C4-2B (cell line): Measurements from ENCODE around the gene EXD3.

Source experiments
- H3K27ac ChIP-seq: fragments of 450-650 bp; 2 replicates; pipeline ENCODE4 v1.5.1; 2017
- CTCF ChIP-seq: fragments of 450-650 bp; conservative IDR thresholded peaks from 2 replicates; pipeline ENCODE4 v1.5.1; 2017; ENCODE audit warnings: mild to moderate bottlenecking
- ZFX ChIP-seq: fragments of 450-650 bp; IDR thresholded peaks from 2 replicates; pipeline ENCODE4 v1.6.1; 2017

Gene EXD3

GRCh38 chr9:137295849-137296669, 126.9 kb downstream of the EXD3 start:
- peak overlapping the region; percentile 36 for H3K27ac ChIP-seq
- TF ChIP-seq ZFX: no peak
- TF ChIP-seq CTCF: no peak

GRCh38 chr9:137295238-137295811, 127.6 kb downstream of the EXD3 start:
- H3K27ac ChIP-seq: peak overlapping the region; percentile 13; the same call in 1 of the 2 replicates
- TF ChIP-seq ZFX: no peak
- peak; percentile 97 for TF ChIP-seq CTCF

GRCh38 chr9:137294681-137295237, 128.2 kb downstream of the EXD3 start:
- TF ChIP-seq CTCF (no peak), ZFX (no peak)
- H3K27ac ChIP-seq: peak overlapping the region; percentile 13; the same call in 1 of the 2 replicates

GRCh38 chr9:137294091-137294680, 128.8 kb downstream of the EXD3 start:
- no peak overlapping the region for H3K27ac ChIP-seq
- TF ChIP-seq ZFX: no peak
- TF ChIP-seq CTCF: no peak

GRCh38 chr9:137293482-137294090, 129.4 kb downstream of the EXD3 start:
- H3K27ac ChIP-seq: no peak overlapping the region
- TF ChIP-seq ZFX (no peak), CTCF (no peak)

- H3K27ac ChIP-seq: no peak overlapping the region
- no peak for TF ChIP-seq ZFX
- TF ChIP-seq CTCF: no peak
Observed at GRCh38 chr9:137293094-137293481, 129.9 kb downstream of the EXD3 start.
